PC-9 (cell line): ENCODE data around the gene PDE11A. TPM values are rescaled to one million over a fixed set of nuclear protein-coding genes. Genes with fewer than 3 reads are reported as not detected.

ENCODE experiments used
- BruUV-seq: library from RNA; stranded (reverse); fragments of 400-500 nt; replicated peaks from 2 replicates; lab custom pipeline; 2021; lab: Mats Ljungman, UMichigan
- CTCF ChIA-PET: fragments of 300-600 bp; sonication (Branson Sonifier 250); formaldehyde crosslinking; loops from one replicate; lab custom pipeline; 2022; ENCODE audit warnings: antibody characterized with exemption; lab: Charles Lee
- POLR2A ChIA-PET: fragments of 300-600 bp; sonication (Branson Sonifier 250); formaldehyde crosslinking; loops from one replicate; lab custom pipeline; 2022; ENCODE audit warnings: antibody characterized with exemption; ENCODE audit not compliant: unreplicated experiment; lab: Charles Lee
- DNase-seq, 2 experiments: peaks; one replicate each; pipeline versions ENCODE4 v3.0.0 to v3.0.0-alpha.2; 2015 to 2022; ENCODE audit warnings: mixed read lengths in 1 of 2
- H2AFZ ChIP-seq: fragments of 200-600 bp; sonication (generic); 2 replicates; pipeline ENCODE4 v1.8.1; 2017; ENCODE audit warnings: antibody characterized with exemption
- H3F3A ChIP-seq: fragments of 200-600 bp; sonication (generic); 2 replicates; pipeline ENCODE4 v1.8.1; 2017; ENCODE audit warnings: antibody characterized with exemption, mild to moderate bottlenecking, low read depth; ENCODE audit not compliant: insufficient read depth
- H3K27ac ChIP-seq: fragments of 200-600 bp; sonication (generic); 2 replicates; pipeline ENCODE4 v1.6.1; 2016; ENCODE audit warnings: mixed run types
- H3K27me3 ChIP-seq: fragments of 200-600 bp; sonication (generic); 2 replicates; pipeline ENCODE4 v1.6.1; 2016; ENCODE audit warnings: low read depth, mixed run types; ENCODE audit not compliant: insufficient read depth
- H3K36me3 ChIP-seq: fragments of 200-600 bp; sonication (generic); 2 replicates; pipeline ENCODE4 v1.6.1; 2016; ENCODE audit warnings: low read depth, mixed run types
- H3K4me1 ChIP-seq: fragments of 200-600 bp; sonication (generic); replicated peaks from 2 replicates; pipeline ENCODE4 v1.6.1; 2016; ENCODE audit warnings: mixed run types; ENCODE audit not compliant: insufficient read depth
- H3K4me2 ChIP-seq: fragments of 200-600 bp; sonication (generic); 2 replicates; pipeline ENCODE4 v1.6.1; 2017; ENCODE audit warnings: mixed run types
- H3K4me3 ChIP-seq: fragments of 200-600 bp; sonication (generic); 2 replicates; pipeline ENCODE4 v1.6.1; 2016; ENCODE audit warnings: mixed run types
- H3K79me2 ChIP-seq: fragments of 200-600 bp; sonication (generic); 2 replicates; pipeline ENCODE4 v1.6.1; 2017; ENCODE audit warnings: low read depth, mixed run types
- H3K9me2 ChIP-seq: fragments of 200-600 bp; sonication (generic); 2 replicates; pipeline ENCODE4 v1.8.1; 2017; ENCODE audit warnings: mild to moderate bottlenecking; ENCODE audit not compliant: insufficient read depth
- H3K9me3 ChIP-seq: fragments of 200-600 bp; sonication (generic); 2 replicates; pipeline ENCODE4 v1.8.1; 2016; ENCODE audit warnings: low read depth; ENCODE audit not compliant: insufficient read depth
- H4K20me1 ChIP-seq: fragments of 200-600 bp; sonication (generic); 2 replicates; pipeline ENCODE4 v1.8.1; 2017; ENCODE audit not compliant: insufficient read depth
- CTCF ChIP-seq: fragments of 200-600 bp; sonication (generic); conservative IDR thresholded peaks from 2 replicates; pipeline ENCODE4 v1.6.1; 2017; ENCODE audit warnings: mixed run types, antibody characterized with exemption, mild to moderate bottlenecking, moderate library complexity
- EZH2 ChIP-seq: fragments of 200-600 bp; sonication (generic); IDR thresholded peaks from 2 replicates; pipeline ENCODE4 v1.8.0; 2017; ENCODE audit warnings: antibody characterized with exemption, low read depth
- intact Hi-C: fragments of 100-400 bp; cut with micrococcal nuclease; formaldehyde crosslinking; loops from one replicate; pipeline ENCODE4 v1.10.0; 2022; ENCODE audit not compliant: unreplicated experiment
- total RNA-seq: library from RNA; stranded (reverse); gene quantifications from 2 replicates; pipeline ENCODE4 v1.2.3, GENCODE V29; 2021

The PDE11A gene
- total RNA-seq, 1 experiment from 2014 or later: 1.4 TPM

GRCh38 chr2:177675350-177675821 is 397.2 kb downstream of the PDE11A start:
- H4K20me1 ChIP-seq: no peaks in the 10 kb centered on the region
- H3K9me2 ChIP-seq: no peaks in the 10 kb centered on the region
- H3K4me3 ChIP-seq: no peak overlapping the region
- H3K79me2 ChIP-seq: no peaks in the 10 kb centered on the region
- no peak overlapping the region for H3K4me2 ChIP-seq
- BruUV-seq: no TSS peak
- H2AFZ ChIP-seq: no peak overlapping the region
- no peak for DNase-seq
- ChIA-PET CTCF (no interaction called here), POLR2A (no interaction called here)
- no peaks in the 10 kb centered on the region for H3K27me3 ChIP-seq
- no peaks in the 10 kb centered on the region for H3K9me3 ChIP-seq
- no peaks in the 10 kb centered on the region for H3F3A ChIP-seq
- intact Hi-C loops: no loop called here
- no peak overlapping the region for H3K27ac ChIP-seq
- H3K36me3 ChIP-seq: no peaks in the 10 kb centered on the region
- no peaks in the 10 kb centered on the region for H3K4me1 ChIP-seq
- TF ChIP-seq CTCF (no peak), EZH2 (no peak)

GRCh38 chr2:177673602-177674595 is 398.7 kb downstream of the PDE11A start:
- H3K79me2 ChIP-seq: no peaks in the 10 kb centered on the region
- H3F3A ChIP-seq: no peaks in the 10 kb centered on the region
- H3K36me3 ChIP-seq: no peaks in the 10 kb centered on the region
- no peak overlapping the region for H3K4me2 ChIP-seq
- intact Hi-C loops: no loop called here
- H3K4me3 ChIP-seq: no peak overlapping the region
- no peaks in the 10 kb centered on the region for H3K9me2 ChIP-seq
- no peaks in the 10 kb centered on the region for H4K20me1 ChIP-seq
- BruUV-seq: no TSS peak
- no peak overlapping the region for H2AFZ ChIP-seq
- H3K27me3 ChIP-seq: no peaks in the 10 kb centered on the region
- ChIA-PET POLR2A (no interaction called here), CTCF (no interaction called here)
- H3K27ac ChIP-seq: no peak overlapping the region
- no peak for DNase-seq
- TF ChIP-seq CTCF: peak; percentile 43; the same call in 1 of the 2 replicates
- no peak for TF ChIP-seq EZH2
- H3K4me1 ChIP-seq: no peaks in the 10 kb centered on the region
- H3K9me3 ChIP-seq: no peaks in the 10 kb centered on the region

- Histone ChIP-seq H4K20me1 (no peaks in the 10 kb centered on the region), H3K9me3 (no peaks in the 10 kb centered on the region), H3K4me3 (no peak overlapping the region), H3K4me1 (no peaks in the 10 kb centered on the region), H3K27me3 (no peaks in the 10 kb centered on the region), H3K27ac (no peak overlapping the region), H3K79me2 (no peaks in the 10 kb centered on the region), H2AFZ (no peak overlapping the region), H3K4me2 (no peak overlapping the region), H3K9me2 (no peaks in the 10 kb centered on the region), H3K36me3 (no peaks in the 10 kb centered on the region), H3F3A (no peaks in the 10 kb centered on the region)
- CTCF ChIA-PET: no interaction called here
- DNase-seq: no peak
- POLR2A ChIA-PET: interaction anchor here (0.7 kb wide), 1 partner anchor 1507 kb away, joined by 5 read pairs; no protein-coding TSS in a partner anchor
- BruUV-seq: no TSS peak
- no peak for TF ChIP-seq CTCF
- no peak for TF ChIP-seq EZH2
- intact Hi-C loops: no loop called here
These were observed 400.9 kb downstream of the PDE11A start for GRCh38 chr2:177671662-177672061.
